Measurements from ENCODE around the gene TMEM167A.

DNA sequence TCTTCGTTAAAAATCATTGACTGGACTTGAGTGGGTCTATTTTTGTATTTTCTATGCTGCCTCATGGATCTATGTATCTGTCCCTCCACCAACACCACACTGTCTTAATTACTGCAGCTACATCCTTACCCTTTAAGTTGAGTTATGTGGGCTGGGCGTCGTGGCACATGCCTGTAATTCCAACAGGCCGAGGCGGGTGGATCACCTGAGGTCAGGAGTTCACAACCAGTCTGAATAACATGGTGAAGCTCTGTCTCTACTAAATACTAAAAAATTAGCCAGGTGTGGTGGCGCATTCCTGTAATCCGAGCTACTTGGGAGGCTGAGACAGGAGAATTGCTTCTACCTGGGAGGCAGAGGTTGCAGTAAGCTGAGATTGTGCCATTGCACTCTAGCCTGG is 48.4 kb upstream of the TMEM167A start:
- TF ChIP-seq, protein P1, sequence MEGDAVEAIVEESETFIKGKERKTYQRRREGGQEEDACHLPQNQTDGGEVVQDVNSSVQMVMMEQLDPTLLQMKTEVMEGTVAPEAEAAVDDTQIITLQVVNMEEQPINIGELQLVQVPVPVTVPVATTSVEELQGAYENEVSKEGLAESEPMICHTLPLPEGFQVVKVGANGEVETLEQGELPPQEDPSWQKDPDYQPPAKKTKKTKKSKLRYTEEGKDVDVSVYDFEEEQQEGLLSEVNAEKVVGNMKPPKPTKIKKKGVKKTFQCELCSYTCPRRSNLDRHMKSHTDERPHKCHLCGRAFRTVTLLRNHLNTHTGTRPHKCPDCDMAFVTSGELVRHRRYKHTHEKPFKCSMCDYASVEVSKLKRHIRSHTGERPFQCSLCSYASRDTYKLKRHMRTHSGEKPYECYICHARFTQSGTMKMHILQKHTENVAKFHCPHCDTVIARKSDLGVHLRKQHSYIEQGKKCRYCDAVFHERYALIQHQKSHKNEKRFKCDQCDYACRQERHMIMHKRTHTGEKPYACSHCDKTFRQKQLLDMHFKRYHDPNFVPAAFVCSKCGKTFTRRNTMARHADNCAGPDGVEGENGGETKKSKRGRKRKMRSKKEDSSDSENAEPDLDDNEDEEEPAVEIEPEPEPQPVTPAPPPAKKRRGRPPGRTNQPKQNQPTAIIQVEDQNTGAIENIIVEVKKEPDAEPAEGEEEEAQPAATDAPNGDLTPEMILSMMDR (IDR thresholded peaks at IDR 0.05): no peak
- no peak for TF ChIP-seq POLR2A (IDR thresholded peaks at IDR 0.05)

All from stomach (tissue), 4 donors.